ENCODE results near the gene ARID5B.
A peak's percentile ranks its signal among the peaks of the same experiment; 100 is the strongest.

ARID5B gene

DNA sequence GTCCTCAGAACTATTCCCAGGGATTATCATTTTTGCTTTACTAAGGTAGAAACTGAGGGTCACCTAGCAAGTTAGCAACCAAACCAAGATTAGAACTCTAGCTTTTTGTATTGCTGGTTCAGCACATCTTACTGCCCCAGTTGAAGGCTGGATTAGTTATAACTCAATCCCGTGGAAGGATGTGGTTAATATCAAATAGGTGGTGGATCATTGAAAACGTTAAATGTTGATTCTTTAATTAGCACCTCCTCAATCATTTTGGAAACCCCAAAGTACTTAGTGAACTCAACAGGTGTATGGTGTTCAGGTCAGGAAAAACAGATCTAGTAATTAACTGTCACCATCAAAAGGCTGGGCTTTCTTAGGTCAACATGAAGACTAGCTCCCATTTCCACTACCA lies 152.4 kb downstream of the ARID5B start:
- no peak overlapping the region for H3K27ac ChIP-seq
- TF ChIP-seq ZFX (IDR thresholded peaks at IDR 0.05; ENCODE audit: borderline replicate concordance), result no peak
- TF ChIP-seq, protein P1, sequence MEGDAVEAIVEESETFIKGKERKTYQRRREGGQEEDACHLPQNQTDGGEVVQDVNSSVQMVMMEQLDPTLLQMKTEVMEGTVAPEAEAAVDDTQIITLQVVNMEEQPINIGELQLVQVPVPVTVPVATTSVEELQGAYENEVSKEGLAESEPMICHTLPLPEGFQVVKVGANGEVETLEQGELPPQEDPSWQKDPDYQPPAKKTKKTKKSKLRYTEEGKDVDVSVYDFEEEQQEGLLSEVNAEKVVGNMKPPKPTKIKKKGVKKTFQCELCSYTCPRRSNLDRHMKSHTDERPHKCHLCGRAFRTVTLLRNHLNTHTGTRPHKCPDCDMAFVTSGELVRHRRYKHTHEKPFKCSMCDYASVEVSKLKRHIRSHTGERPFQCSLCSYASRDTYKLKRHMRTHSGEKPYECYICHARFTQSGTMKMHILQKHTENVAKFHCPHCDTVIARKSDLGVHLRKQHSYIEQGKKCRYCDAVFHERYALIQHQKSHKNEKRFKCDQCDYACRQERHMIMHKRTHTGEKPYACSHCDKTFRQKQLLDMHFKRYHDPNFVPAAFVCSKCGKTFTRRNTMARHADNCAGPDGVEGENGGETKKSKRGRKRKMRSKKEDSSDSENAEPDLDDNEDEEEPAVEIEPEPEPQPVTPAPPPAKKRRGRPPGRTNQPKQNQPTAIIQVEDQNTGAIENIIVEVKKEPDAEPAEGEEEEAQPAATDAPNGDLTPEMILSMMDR (IDR thresholded peaks at IDR 0.05), result no peak

GRCh38 chr10:62054408-62054807 lies 152.9 kb downstream of the ARID5B start:
- no peak overlapping the region for H3K27ac ChIP-seq
- no peak for TF ChIP-seq ZFX (IDR thresholded peaks at IDR 0.05; ENCODE audit: borderline replicate concordance)

GRCh38 chr10:62054830-62055229 lies 153.3 kb downstream of the ARID5B start:
- H3K27ac ChIP-seq, result no peak overlapping the region
- no peak for TF ChIP-seq ZFX (IDR thresholded peaks at IDR 0.05; ENCODE audit: borderline replicate concordance)
- TF ChIP-seq, protein P1 (IDR thresholded peaks at IDR 0.05), result no peak

DNA sequence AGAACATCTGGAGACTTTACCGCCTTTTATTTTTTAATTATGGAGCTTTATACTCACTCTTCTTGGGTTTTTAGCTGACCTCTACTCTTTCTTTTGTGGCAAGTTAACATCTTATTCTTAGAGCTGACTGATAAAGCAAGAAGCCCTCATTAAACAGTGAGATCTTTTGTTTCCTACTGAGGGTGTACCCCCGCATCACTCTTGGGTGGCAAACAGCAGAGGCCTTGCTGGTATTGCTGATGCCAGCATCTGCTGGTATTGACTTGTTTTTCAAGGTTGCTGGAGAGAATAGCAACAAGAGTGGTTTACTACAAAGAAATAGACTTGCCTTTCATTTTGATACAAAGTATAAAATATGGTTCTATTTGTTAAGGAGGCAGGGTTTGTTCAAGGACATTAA lies 154.7 kb downstream of the ARID5B start:
- peak overlapping the region; percentile 17; the same call in 1 of the 2 replicates for H3K27ac ChIP-seq
- TF ChIP-seq ZFX (IDR thresholded peaks at IDR 0.05; ENCODE audit: borderline replicate concordance), result no peak
- TF ChIP-seq, protein P1 (IDR thresholded peaks at IDR 0.05), result no peak

GRCh38 chr10:62056698-62057097 lies 155.2 kb downstream of the ARID5B start:
- H3K27ac ChIP-seq, result 0 out of 2 replicates have a peak overlapping the region, but pooled peaks have one; percentile 17
- TF ChIP-seq, protein P1 (IDR thresholded peaks at IDR 0.05), result no peak
- no peak for TF ChIP-seq ZFX (IDR thresholded peaks at IDR 0.05; ENCODE audit: borderline replicate concordance)

GRCh38 chr10:62057359-62057758 lies 155.9 kb downstream of the ARID5B start:
- no peak for TF ChIP-seq ZFX (IDR thresholded peaks at IDR 0.05; ENCODE audit: borderline replicate concordance)
- TF ChIP-seq, protein P1 (IDR thresholded peaks at IDR 0.05), result no peak
- no peak overlapping the region for H3K27ac ChIP-seq

DNA sequence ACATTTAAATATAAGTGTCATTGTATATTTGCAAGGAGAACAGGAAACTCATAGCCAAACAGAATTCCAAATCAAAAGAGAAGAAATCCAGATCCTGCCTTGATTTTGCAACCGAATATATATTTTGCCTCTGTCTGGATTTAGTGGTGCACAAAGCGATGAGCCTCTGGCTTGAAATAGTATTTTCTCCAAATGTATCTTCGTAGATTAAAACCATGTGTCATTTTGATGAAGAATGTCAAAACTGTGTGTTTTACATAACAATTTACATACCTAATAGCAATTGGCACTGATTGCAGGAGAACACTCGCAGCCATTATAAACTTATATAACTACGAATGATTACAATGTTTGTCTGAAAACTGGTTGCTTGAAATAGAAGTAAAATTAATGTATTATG lies 156.4 kb downstream of the ARID5B start:
- TF ChIP-seq, protein P1 (IDR thresholded peaks at IDR 0.05), result no peak
- no peak for TF ChIP-seq ZFX (IDR thresholded peaks at IDR 0.05; ENCODE audit: borderline replicate concordance)
- H3K27ac ChIP-seq, result no peak overlapping the region

DNA sequence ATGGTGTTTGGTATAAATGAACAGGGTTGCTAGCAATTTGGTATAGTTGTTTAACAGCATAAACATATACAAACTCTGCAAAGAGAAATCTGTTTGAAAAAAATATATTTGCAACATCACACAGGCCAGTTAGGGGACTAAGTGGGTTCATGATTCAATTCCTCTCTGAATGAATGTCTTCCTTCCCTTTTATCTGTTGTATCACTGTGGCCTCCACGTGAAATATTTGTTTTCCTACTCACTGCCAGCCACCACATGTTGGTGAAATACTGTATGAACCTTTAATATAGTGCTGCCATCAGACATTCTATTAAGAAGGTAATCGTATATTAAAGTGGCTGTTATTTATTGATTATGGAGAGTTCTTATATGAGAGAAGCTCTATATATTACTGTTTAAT lies 157.0 kb downstream of the ARID5B start:
- no peak overlapping the region for H3K27ac ChIP-seq
- no peak for TF ChIP-seq ZFX (IDR thresholded peaks at IDR 0.05; ENCODE audit: borderline replicate concordance)
- TF ChIP-seq, protein P1 (IDR thresholded peaks at IDR 0.05), result no peak
